ENCODE results near the gene ERVMER34-1. TPM values are rescaled to one million over a fixed set of nuclear protein-coding genes. Genes with fewer than 3 reads are reported as not detected.

ERVMER34-1 gene
- total RNA-seq, 3 donors from 2014 or later (not counting 1 experiment from before 2014, with no cell fraction given): not detected

DNA sequence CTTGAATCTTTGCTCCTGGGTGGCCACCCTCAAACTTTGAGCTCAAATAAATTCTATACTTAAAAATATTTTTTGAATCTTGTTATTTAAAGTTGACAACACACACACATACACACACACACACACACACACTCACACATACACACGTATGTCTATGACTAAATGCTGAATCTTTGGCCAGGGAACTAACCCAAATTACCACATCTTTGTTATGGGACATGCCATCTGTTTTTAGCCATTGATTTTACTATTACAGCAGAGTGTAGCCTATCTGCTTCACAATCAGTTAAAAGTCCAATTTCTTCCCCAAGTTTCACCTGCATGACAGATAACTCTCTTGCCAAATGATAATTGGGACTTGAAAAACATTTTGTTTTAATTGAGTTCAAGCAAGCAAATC, 47.1 kb downstream of the ERVMER34-1 start:
- no peaks in the 10 kb centered on the region for H3K4me1 Mint-ChIP-seq
- no peaks in the 10 kb centered on the region for H3K36me3 Mint-ChIP-seq
- no peak for TF ChIP-seq CTCF (IDR thresholded peaks at IDR 0.05)
- Histone ChIP-seq H3K36me3 (ENCODE audit: control insufficient read depth, insufficient read depth, low read length) (no peaks in the 10 kb centered on the region), H3K4me1 (ENCODE audit: control insufficient read depth, insufficient read depth, low read length) (no peaks in the 10 kb centered on the region), H3K27ac (ENCODE audit: low read length) (no peak overlapping the region), H3K9me3 (ENCODE audit: control insufficient read depth, insufficient read depth, low read length) (no peaks in the 10 kb centered on the region), H3K4me3 (ENCODE audit: low read length) (no peak overlapping the region), H3K27me3 (ENCODE audit: control insufficient read depth, insufficient read depth, low read length) (peaks cover 2% of the 10 kb centered on the region)
- no peak overlapping the region for H3K4me3 Mint-ChIP-seq
- ATAC-seq (no peak), DNase-seq (no peak)
- intact Hi-C loops (cut with micrococcal nuclease): no loop called here
- H3K27me3 Mint-ChIP-seq (ENCODE audit: low read depth in 2 of 2): peaks cover 0 to 3% of the 10 kb centered on the region in 2 donors
- WGBS (ENCODE audit: insufficient coverage): 75% methylated on average over 1 of the region's 1 CpG
- H3K9me3 Mint-ChIP-seq: no peaks in the 10 kb centered on the region
- H3K27ac Mint-ChIP-seq: no peak overlapping the region

GRCh38 chr4:52701207-52701606, 50.0 kb downstream of the ERVMER34-1 start:
- Histone ChIP-seq H3K9me3 (ENCODE audit: control insufficient read depth, insufficient read depth, low read length) (no peaks in the 10 kb centered on the region), H3K4me1 (ENCODE audit: control insufficient read depth, insufficient read depth, low read length) (no peaks in the 10 kb centered on the region), H3K27me3 (ENCODE audit: control insufficient read depth, insufficient read depth, low read length) (peaks cover 2% of the 10 kb centered on the region), H3K4me3 (ENCODE audit: low read length) (no peak overlapping the region), H3K36me3 (ENCODE audit: control insufficient read depth, insufficient read depth, low read length) (no peaks in the 10 kb centered on the region), H3K27ac (ENCODE audit: low read length) (no peak overlapping the region)
- TF ChIP-seq CTCF (IDR thresholded peaks at IDR 0.05): no peak
- Mint-ChIP-seq H3K9me3 (no peaks in the 10 kb centered on the region), H3K27ac (no peak overlapping the region), H3K4me1 (peaks cover 0 to 5% of the 10 kb centered on the region in 2 donors), H3K36me3 (no peaks in the 10 kb centered on the region), H3K27me3 (ENCODE audit: low read depth in 2 of 2) (peaks cover 8 to 18% of the 10 kb centered on the region in 2 donors), H3K4me3 (no peak overlapping the region)
- ATAC-seq (no peak), DNase-seq (no peak)
- intact Hi-C loops (cut with micrococcal nuclease): no loop called here
- 71% methylated on average over 3 of the region's 3 CpGs for WGBS (ENCODE audit: insufficient coverage)

DNA sequence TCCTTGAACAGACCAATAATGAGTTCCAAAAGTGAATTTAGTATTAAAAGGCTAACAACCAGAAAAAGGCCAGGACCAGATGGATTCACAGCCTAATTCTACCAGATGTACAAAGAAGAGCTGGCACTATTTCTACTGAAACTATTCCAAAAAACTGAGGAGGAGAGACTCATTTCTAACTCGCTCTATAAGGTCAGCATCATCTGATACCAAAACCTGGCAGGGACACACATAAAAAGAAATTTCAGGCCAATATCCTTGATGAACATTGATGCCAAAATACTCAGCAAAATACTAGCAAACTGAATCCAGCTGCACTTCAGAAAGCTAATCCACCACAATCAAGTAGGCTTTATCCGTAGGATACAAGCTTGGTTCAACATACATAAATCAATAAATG, 56.3 kb downstream of the ERVMER34-1 start:
- H3K4me1 Mint-ChIP-seq: peaks cover 0 to 6% of the 10 kb centered on the region in 2 donors
- DNase-seq (no peak), ATAC-seq (no peak)
- no peak overlapping the region for H3K4me3 Mint-ChIP-seq
- no peaks in the 10 kb centered on the region for H3K9me3 ChIP-seq (ENCODE audit: control insufficient read depth, insufficient read depth, low read length)
- no peak overlapping the region for H3K27ac ChIP-seq (ENCODE audit: low read length)
- peaks cover 6 to 9% of the 10 kb centered on the region in 2 donors for H3K9me3 Mint-ChIP-seq
- intact Hi-C loops (cut with micrococcal nuclease): no loop called here
- no peak for TF ChIP-seq CTCF (IDR thresholded peaks at IDR 0.05)
- no peaks in the 10 kb centered on the region for H3K36me3 ChIP-seq (ENCODE audit: control insufficient read depth, insufficient read depth, low read length)
- H3K4me3 ChIP-seq (ENCODE audit: low read length): no peak overlapping the region
- peaks cover 2% of the 10 kb centered on the region for H3K27me3 ChIP-seq (ENCODE audit: control insufficient read depth, insufficient read depth, low read length)
- peaks cover 8 to 51% of the 10 kb centered on the region in 2 donors for H3K27me3 Mint-ChIP-seq (ENCODE audit: low read depth in 2 of 2)
- H3K36me3 Mint-ChIP-seq: peaks cover 26% of the 10 kb centered on the region
- WGBS (ENCODE audit: insufficient coverage): 98% methylated on average over 2 of the region's 2 CpGs
- no peaks in the 10 kb centered on the region for H3K4me1 ChIP-seq (ENCODE audit: control insufficient read depth, insufficient read depth, low read length)
- no peak overlapping the region for H3K27ac Mint-ChIP-seq

DNA sequence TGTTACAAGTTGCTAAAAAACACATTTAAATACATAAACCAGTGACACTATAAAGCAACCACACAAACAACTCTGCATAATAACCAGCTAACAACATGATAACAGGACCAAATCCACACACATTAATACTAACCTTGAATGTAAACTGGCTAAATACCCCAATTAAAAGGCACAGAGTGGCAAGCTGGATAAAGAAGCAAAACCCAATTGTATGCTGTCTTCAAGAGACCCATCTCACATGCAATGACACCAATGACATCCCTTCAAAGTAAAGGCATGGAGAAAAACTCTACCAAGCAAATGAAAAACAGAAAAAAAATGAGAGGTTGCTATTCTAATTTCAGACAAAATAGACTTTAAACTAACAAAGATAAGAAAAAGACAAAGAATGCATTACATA, 57.7 kb downstream of the ERVMER34-1 start:
- Mint-ChIP-seq H3K36me3 (peaks cover 26% of the 10 kb centered on the region), H3K9me3 (peaks cover 6 to 9% of the 10 kb centered on the region in 2 donors), H3K27ac (no peak overlapping the region), H3K4me1 (peaks cover 0 to 6% of the 10 kb centered on the region in 2 donors), H3K27me3 (ENCODE audit: low read depth in 2 of 2) (peaks cover 8 to 48% of the 10 kb centered on the region in 2 donors), H3K4me3 (no peak overlapping the region)
- H3K36me3 ChIP-seq (ENCODE audit: control insufficient read depth, insufficient read depth, low read length): no peaks in the 10 kb centered on the region
- TF ChIP-seq CTCF (IDR thresholded peaks at IDR 0.05): no peak
- no peaks in the 10 kb centered on the region for H3K4me1 ChIP-seq (ENCODE audit: control insufficient read depth, insufficient read depth, low read length)
- peaks cover 2% of the 10 kb centered on the region for H3K27me3 ChIP-seq (ENCODE audit: control insufficient read depth, insufficient read depth, low read length)
- intact Hi-C loops (cut with micrococcal nuclease): no loop called here
- no peaks in the 10 kb centered on the region for H3K9me3 ChIP-seq (ENCODE audit: control insufficient read depth, insufficient read depth, low read length)
- DNase-seq (no peak), ATAC-seq (no peak)
- H3K27ac ChIP-seq (ENCODE audit: low read length): no peak overlapping the region
- no peak overlapping the region for H3K4me3 ChIP-seq (ENCODE audit: low read length)
